Measurements from ENCODE around the gene ENDOG. TPM values are rescaled to one million over a fixed set of nuclear protein-coding genes. Genes with fewer than 3 reads are reported as not detected.
A peak's percentile ranks its signal among the peaks of the same experiment; 100 is the strongest.
"Not testable (repeated sequence)": the region's sequence is repeated elsewhere in the genome, so short reads cannot be mapped to it uniquely, and the experiment has no call there.

ENDOG gene
- total and polyA plus RNA-seq, 2 experiments from 2014 or later, result 21.4 to 26.7 TPM

GRCh38 chr9:128846680-128847030, 28.4 kb downstream of the ENDOG start:
- no peaks in the 10 kb centered on the region for H3K4me1 ChIP-seq (ENCODE audit: insufficient read depth)
- in situ Hi-C loops (cut with MboI), result no loop called here
- H3K27me3 ChIP-seq (replicated peaks; ENCODE audit: insufficient read depth), result no peaks in the 10 kb centered on the region
- H3K36me3 ChIP-seq (ENCODE audit: low read depth), result no peaks in the 10 kb centered on the region
- no peak overlapping the region for H3K4me3 ChIP-seq
- WGBS, 2 experiments (ENCODE audit: low coverage in 1 of 2, low lambda C conversion rate in 2 of 2, missing lambda C conversion rate in 2 of 2), result 92 to 94% methylated on average over 3 of the region's 3 CpGs
- no peaks in the 10 kb centered on the region for H3K79me2 ChIP-seq (ENCODE audit: insufficient read depth)
- H3K27ac ChIP-seq, result no peak overlapping the region
- no peak overlapping the region for H3K9ac ChIP-seq
- no peaks in the 10 kb centered on the region for H3K9me3 ChIP-seq (ENCODE audit: low read depth)
- H3F3A ChIP-seq (ENCODE audit: insufficient read depth), result no peaks in the 10 kb centered on the region
- no peaks in the 10 kb centered on the region for H3K9me2 ChIP-seq (ENCODE audit: insufficient read depth)
- H2AFZ ChIP-seq, result no peak overlapping the region
- no peak for DNase-seq
- no peak overlapping the region for H3K4me2 ChIP-seq (ENCODE audit: unreplicated experiment)
- TF ChIP-seq EZH2phosphoT487 (IDR thresholded peaks at IDR 0.05; ENCODE audit: insufficient read depth, low read depth) (no peak), EZH2 (IDR thresholded peaks at IDR 0.05; ENCODE audit: insufficient read depth, poor library complexity, severe bottlenecking) (no peak)
- no peaks in the 10 kb centered on the region for H4K20me1 ChIP-seq (ENCODE audit: insufficient read depth)

- Histone ChIP-seq H3K4me1 (ENCODE audit: insufficient read depth) (no peaks in the 10 kb centered on the region), H3K27me3 (replicated peaks; ENCODE audit: insufficient read depth) (no peaks in the 10 kb centered on the region), H3K36me3 (ENCODE audit: low read depth) (no peaks in the 10 kb centered on the region), H3K9me2 (ENCODE audit: insufficient read depth) (no peaks in the 10 kb centered on the region), H3F3A (ENCODE audit: insufficient read depth) (no peaks in the 10 kb centered on the region), H3K4me3 (no peak overlapping the region), H4K20me1 (ENCODE audit: insufficient read depth) (no peaks in the 10 kb centered on the region), H3K27ac (no peak overlapping the region), H3K9me3 (ENCODE audit: low read depth) (no peaks in the 10 kb centered on the region), H3K79me2 (ENCODE audit: insufficient read depth) (no peaks in the 10 kb centered on the region), H2AFZ (no peak overlapping the region), H3K9ac (no peak overlapping the region), H3K4me2 (ENCODE audit: unreplicated experiment) (no peak overlapping the region)
- WGBS, 2 experiments (ENCODE audit: low coverage in 1 of 2, low lambda C conversion rate in 2 of 2, missing lambda C conversion rate in 2 of 2), result 100% methylated on average over 1 of the region's 1 CpG
- TF ChIP-seq EZH2phosphoT487 (IDR thresholded peaks at IDR 0.05; ENCODE audit: insufficient read depth, low read depth) (no peak), EZH2 (IDR thresholded peaks at IDR 0.05; ENCODE audit: insufficient read depth, poor library complexity, severe bottlenecking) (no peak)
- in situ Hi-C loops (cut with MboI), result no loop called here
- DNase-seq, result no peak
These were observed 29.5 kb downstream of the ENDOG start for GRCh38 chr9:128847803-128848202.

- H3F3A ChIP-seq (ENCODE audit: insufficient read depth); H2AFZ ChIP-seq; H3K4me1 ChIP-seq (ENCODE audit: insufficient read depth); H3K9me3 ChIP-seq (ENCODE audit: low read depth); H3K79me2 ChIP-seq (ENCODE audit: insufficient read depth); H3K27me3 ChIP-seq (replicated peaks; ENCODE audit: insufficient read depth); H3K9ac ChIP-seq; DNase-seq; H3K36me3 ChIP-seq (ENCODE audit: low read depth); H3K4me2 ChIP-seq (ENCODE audit: unreplicated experiment); H3K27ac ChIP-seq; H3K9me2 ChIP-seq (ENCODE audit: insufficient read depth); in situ Hi-C loops (cut with MboI); H4K20me1 ChIP-seq (ENCODE audit: insufficient read depth); H3K4me3 ChIP-seq: not testable (repeated sequence)
- 77 to 80% methylated on average over 10 of the region's 10 CpGs for WGBS, 2 experiments (ENCODE audit: low coverage in 1 of 2, low lambda C conversion rate in 2 of 2, missing lambda C conversion rate in 2 of 2)
These were observed 32.7 kb downstream of the ENDOG start for GRCh38 chr9:128851024-128851423.

GRCh38 chr9:128851779-128852600, 33.7 kb downstream of the ENDOG start:
- H3K27ac ChIP-seq; H4K20me1 ChIP-seq (ENCODE audit: insufficient read depth); H3K9me3 ChIP-seq (ENCODE audit: low read depth); H3K4me3 ChIP-seq; H3F3A ChIP-seq (ENCODE audit: insufficient read depth); H3K79me2 ChIP-seq (ENCODE audit: insufficient read depth); H3K27me3 ChIP-seq (replicated peaks; ENCODE audit: insufficient read depth); in situ Hi-C loops (cut with MboI); H2AFZ ChIP-seq; H3K9me2 ChIP-seq (ENCODE audit: insufficient read depth); H3K4me1 ChIP-seq (ENCODE audit: insufficient read depth); H3K36me3 ChIP-seq (ENCODE audit: low read depth); H3K9ac ChIP-seq; H3K4me2 ChIP-seq (ENCODE audit: unreplicated experiment): not testable (repeated sequence)
- DNase-seq, result peak; percentile 68
- WGBS, 2 experiments (ENCODE audit: low coverage in 1 of 2, low lambda C conversion rate in 2 of 2, missing lambda C conversion rate in 2 of 2), result 53 to 58% methylated on average over 10 of the region's 10 CpGs

- H3K27ac ChIP-seq; H3K9ac ChIP-seq; H3K9me3 ChIP-seq (ENCODE audit: low read depth); H2AFZ ChIP-seq; H4K20me1 ChIP-seq (ENCODE audit: insufficient read depth); in situ Hi-C loops (cut with MboI); H3K4me3 ChIP-seq; H3K27me3 ChIP-seq (replicated peaks; ENCODE audit: insufficient read depth); H3K36me3 ChIP-seq (ENCODE audit: low read depth); H3F3A ChIP-seq (ENCODE audit: insufficient read depth); H3K79me2 ChIP-seq (ENCODE audit: insufficient read depth); H3K4me1 ChIP-seq (ENCODE audit: insufficient read depth); DNase-seq; H3K9me2 ChIP-seq (ENCODE audit: insufficient read depth); H3K4me2 ChIP-seq (ENCODE audit: unreplicated experiment): not testable (repeated sequence)
- 80 to 82% methylated on average over 2 of the region's 2 CpGs for WGBS, 2 experiments (ENCODE audit: low coverage in 1 of 2, low lambda C conversion rate in 2 of 2, missing lambda C conversion rate in 2 of 2)
These were observed 34.3 kb downstream of the ENDOG start for GRCh38 chr9:128852646-128853045.

GRCh38 chr9:128854454-128854853, 36.2 kb downstream of the ENDOG start:
- H3K9ac ChIP-seq; H3K4me2 ChIP-seq (ENCODE audit: unreplicated experiment); H3K9me2 ChIP-seq (ENCODE audit: insufficient read depth); DNase-seq; H3K36me3 ChIP-seq (ENCODE audit: low read depth); H3K79me2 ChIP-seq (ENCODE audit: insufficient read depth); H2AFZ ChIP-seq; H3K27ac ChIP-seq; H3K4me3 ChIP-seq; H3F3A ChIP-seq (ENCODE audit: insufficient read depth); H3K27me3 ChIP-seq (replicated peaks; ENCODE audit: insufficient read depth); H3K4me1 ChIP-seq (ENCODE audit: insufficient read depth); in situ Hi-C loops (cut with MboI); H4K20me1 ChIP-seq (ENCODE audit: insufficient read depth); H3K9me3 ChIP-seq (ENCODE audit: low read depth): not testable (repeated sequence)
- 95 to 99% methylated on average over 6 of the region's 6 CpGs for WGBS, 2 experiments (ENCODE audit: low coverage in 1 of 2, low lambda C conversion rate in 2 of 2, missing lambda C conversion rate in 2 of 2)

GRCh38 chr9:128858476-128858875, 40.2 kb downstream of the ENDOG start:
- H3K9ac ChIP-seq; H3K36me3 ChIP-seq (ENCODE audit: low read depth); H4K20me1 ChIP-seq (ENCODE audit: insufficient read depth); in situ Hi-C loops (cut with MboI); H3K4me2 ChIP-seq (ENCODE audit: unreplicated experiment); H3K9me2 ChIP-seq (ENCODE audit: insufficient read depth); H3F3A ChIP-seq (ENCODE audit: insufficient read depth); H3K79me2 ChIP-seq (ENCODE audit: insufficient read depth); H2AFZ ChIP-seq; H3K9me3 ChIP-seq (ENCODE audit: low read depth); H3K27ac ChIP-seq; H3K4me3 ChIP-seq; DNase-seq; H3K27me3 ChIP-seq (replicated peaks; ENCODE audit: insufficient read depth); H3K4me1 ChIP-seq (ENCODE audit: insufficient read depth): not testable (repeated sequence)
- WGBS, 2 experiments (ENCODE audit: low coverage in 1 of 2, low lambda C conversion rate in 2 of 2, missing lambda C conversion rate in 2 of 2), result 79 to 83% methylated on average over 7 of the region's 7 CpGs

All from GM23248 (cell line).